H54 (cell line): ENCODE data around the gene FERD3L.
A peak's percentile ranks its signal among the peaks of the same experiment; 100 is the strongest.

Experiments
- DNase-seq: peaks from one replicate; pipeline ENCODE4 v3.0.0; 2011; ENCODE audit warnings: low spot score, mixed read lengths; ENCODE audit not compliant: insufficient read length
- FAIRE-seq: peaks from 3 replicates; lab custom pipeline; 2011; peaks lifted over from hg19 to GRCh38; lab: Jason Lieb, UNC
- POLR2A ChIP-seq: IDR thresholded peaks from 2 replicates; pipeline ENCODE4 v1.6.1; 2011; ENCODE audit warnings: low read depth, mild to moderate bottlenecking, low read length

FERD3L gene

DNA sequence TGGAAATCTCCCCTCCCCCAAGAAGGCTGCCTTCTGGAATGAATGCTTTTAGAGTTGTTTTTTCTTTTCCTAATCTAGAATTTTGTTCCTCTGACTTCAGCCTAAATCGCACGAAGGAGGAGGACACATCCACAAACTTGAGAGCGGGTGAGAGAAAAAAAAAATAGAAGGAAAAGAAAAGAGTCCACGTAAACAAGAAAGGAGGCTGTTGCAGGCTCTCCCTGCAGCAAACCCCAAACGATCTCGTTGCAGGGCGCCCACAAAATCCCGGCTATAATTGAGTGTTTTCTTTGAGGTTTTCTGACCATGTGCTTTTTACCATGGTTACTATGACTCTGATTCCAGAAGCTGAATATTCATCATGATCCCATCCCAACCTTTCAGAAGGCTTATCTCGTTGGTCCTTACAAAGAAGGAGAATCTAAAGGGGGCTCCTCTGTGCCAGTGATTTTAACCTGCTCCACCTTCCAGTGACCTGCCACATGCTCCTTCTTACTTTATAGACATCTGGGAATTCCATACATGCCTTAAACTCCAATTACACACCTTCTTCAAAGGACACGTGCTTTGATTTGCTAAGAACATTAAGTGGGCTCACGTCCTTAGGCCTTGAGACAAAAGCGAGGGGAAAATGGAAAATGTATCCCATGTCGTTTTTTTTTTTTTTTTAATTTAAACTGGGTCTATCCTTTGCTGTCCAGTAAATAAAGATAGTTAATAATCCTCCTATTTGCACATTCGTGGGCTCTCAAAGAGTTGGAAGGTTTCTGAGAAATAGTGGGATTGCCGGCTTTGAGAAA, 33.5 kb downstream of the FERD3L start:
- no peak for DNase-seq
- TF ChIP-seq POLR2A, result no peak
- no peak for FAIRE-seq

DNA sequence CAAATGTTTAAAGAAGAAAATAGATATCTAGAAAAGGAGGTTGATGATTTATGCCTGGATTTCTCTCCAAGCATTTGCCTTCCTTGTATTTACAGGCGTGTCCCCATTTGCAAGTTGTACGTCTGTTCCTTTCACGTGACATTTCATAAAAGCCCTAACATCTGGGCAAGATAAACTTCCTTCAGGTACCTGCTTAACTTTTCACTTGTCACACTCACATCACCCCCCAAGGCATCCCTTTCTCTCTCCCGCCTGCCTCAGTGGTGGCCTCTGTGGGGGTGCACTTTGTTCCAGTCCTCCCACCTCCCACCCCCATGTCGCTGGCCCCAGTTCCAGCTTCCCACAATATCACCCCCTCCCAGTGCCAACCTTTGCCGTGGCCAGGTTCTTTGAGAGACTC, 34.4 kb downstream of the FERD3L start:
- no peak for TF ChIP-seq POLR2A
- DNase-seq (no peak), FAIRE-seq (no peak)

- no peak for TF ChIP-seq POLR2A
- FAIRE-seq (no peak), DNase-seq (no peak)
Observed at GRCh38 chr7:19110026-19110730, 35.0 kb downstream of the FERD3L start.

DNA sequence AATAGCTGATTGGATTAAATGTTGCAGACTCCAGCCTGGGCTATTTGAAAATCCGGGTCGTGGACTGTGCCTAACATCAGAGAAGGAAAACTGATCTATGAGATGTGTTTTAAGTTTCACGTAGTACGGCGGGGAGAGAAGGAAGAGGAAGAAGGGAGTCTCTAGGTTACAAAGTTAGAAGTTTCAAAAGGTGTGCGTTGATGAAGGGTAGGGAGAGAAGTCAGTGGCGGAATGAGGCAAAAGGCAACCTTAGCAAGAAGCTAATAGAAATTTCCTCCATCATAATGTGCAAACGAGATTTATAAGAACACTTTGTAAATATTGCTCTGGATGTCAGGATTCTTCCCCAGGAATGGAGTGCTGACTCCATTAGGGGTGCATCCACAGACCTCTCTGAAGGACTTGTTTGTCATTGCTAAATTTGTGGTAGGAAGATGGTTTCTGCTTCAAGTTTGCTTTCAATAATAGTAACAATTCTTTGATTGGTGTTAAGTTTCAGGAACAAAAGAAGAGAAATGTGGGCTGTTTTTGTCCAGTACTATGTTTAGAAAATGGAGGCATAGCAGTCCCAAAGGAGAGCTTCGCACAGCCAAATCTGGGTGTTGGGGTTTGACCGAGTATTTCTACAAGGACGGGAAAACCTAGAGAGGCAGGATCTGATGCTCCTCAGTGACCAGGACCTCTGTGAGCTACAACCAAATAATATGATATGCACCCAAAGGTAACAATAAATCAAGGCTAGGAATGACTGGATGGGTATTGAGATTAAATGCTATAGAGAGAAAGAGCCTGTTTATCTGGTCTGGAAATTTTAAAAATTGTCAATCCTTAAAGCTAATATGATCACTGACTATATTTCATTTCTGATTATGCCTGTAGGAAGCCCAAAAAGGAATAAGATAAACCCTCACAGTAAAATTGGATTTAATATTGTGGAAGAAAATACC, 35.9 kb downstream of the FERD3L start:
- FAIRE-seq (no peak), DNase-seq (no peak)
- TF ChIP-seq POLR2A, result no peak

DNA sequence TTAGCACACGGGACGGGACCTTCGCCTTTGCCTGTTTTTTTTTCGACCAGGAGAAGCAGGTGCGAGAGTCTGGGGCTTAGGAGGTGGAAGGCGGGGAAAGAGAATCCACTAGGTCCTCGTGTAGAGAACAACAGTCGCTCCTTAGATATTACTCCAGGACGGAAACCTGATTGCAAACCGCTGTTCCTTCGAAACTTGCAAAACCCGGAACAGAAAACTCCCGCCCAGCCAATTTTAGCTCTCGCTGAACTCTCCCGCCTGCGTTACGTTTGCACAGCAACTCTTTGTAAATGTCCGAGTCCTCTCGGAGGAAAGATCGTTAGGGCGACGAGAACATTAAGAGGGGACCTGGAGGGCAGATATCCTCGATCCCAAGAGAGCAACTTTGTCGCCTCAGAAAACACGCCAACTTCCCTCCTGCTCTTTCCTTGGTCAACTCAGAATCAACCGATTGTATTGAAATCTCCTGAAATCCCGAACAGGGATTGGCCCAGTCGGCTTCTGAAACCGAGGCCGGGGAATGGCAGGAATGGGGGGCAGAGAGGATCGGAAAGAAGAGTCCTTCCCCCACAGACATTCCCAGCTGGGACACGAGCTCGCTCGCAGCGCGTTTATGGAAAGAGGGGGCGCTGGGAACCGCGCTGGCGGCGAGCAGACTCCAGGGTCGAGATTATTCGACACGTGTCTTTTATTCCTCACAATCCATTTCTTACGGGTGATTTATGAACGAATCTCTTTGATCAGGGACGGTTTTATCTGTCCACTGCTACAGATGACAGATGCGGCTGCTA, 37.7 kb downstream of the FERD3L start:
- no peak for FAIRE-seq
- no peak for TF ChIP-seq POLR2A
- DNase-seq, result no peak

- no peak for TF ChIP-seq POLR2A
- DNase-seq, result no peak
- no peak for FAIRE-seq
Observed at GRCh38 chr7:19107081-19107355, 38.2 kb downstream of the FERD3L start.

DNA sequence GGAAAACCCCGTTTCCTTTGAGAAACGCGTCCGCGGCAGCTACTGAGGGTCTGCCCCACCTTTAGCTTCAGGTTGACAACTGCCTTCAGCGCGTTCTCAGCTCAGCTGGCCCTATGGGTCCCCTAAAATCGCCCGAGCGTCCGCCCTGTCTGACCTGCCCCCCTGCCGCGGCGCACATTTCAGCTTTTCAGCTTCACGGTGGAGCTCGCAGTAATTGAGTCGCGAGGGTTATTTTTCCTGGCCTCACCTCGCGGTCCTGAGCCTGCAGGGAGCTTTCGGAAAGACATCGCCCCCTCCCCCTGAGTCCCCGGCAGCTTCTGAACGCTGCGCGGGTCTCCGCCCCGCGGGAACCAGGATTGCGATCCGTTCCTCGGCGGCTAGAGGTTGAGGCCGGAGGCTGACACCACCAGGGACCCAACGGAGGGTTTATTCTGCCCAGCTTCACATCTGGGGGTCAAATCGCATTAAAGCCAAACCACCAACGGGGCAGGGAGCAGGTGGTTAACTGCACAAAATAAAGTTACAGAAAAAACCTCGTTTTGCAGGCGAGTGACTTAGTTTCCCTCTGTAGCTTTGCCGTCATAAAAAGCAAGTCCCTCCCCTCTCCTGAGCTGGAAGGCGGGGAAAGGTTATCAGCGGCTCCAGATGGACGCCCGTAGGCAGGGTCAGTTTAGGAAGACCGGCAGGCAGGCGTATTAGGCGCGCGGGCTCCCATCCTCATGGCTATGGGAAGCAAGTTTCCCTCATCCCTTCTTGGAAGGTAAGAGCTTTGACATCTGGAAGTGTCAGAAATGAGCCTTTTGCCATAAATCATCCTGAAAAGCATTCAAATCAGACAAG, 38.8 kb downstream of the FERD3L start:
- FAIRE-seq (no peak), DNase-seq (no peak)
- TF ChIP-seq POLR2A, result 0 out of 2 replicates have a peak, but pooled peaks have one; percentile 21

DNA sequence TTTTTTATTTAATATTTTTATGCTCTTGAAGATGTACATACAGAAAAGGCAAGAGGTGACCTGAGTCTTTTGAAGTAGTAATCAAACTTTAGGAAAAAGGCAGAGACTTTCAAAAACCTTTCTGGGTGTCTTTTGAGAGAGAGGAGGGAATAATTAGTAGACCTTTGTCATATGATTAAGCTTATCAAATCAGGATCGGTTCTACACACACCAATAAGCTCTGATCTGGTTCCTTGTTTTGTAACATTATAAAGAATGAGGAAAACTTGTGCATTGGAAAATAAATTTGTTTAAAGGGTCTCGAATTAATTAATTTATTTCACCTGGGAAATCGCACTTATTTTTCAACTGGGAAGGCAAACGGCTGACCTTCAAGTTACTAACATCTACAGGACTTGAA, 39.7 kb downstream of the FERD3L start:
- no peak for DNase-seq
- no peak for TF ChIP-seq POLR2A
- no peak for FAIRE-seq

DNA sequence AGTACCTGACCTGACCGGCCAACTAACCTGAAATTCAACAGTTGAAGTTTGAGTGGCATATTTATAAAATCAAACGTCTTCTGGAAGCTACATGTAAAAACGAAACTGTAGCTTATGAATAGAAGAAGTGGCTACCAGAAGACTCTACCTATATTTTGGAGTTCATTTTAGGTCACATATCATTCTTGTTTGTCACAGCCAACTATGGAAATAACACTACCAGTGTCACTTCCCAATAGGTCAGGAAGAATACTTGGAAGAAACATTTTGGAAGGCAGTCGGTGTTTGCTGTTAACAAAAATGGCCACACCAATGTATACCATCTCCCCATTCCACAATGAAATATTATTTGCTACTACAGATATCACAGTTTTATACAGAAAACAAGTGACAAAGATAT, 40.4 kb downstream of the FERD3L start:
- DNase-seq (no peak), FAIRE-seq (no peak)
- TF ChIP-seq POLR2A, result no peak

- no peak for TF ChIP-seq POLR2A
- FAIRE-seq (peak; percentile 11), DNase-seq (no peak)
Observed at GRCh38 chr7:19102884-19103283, 42.3 kb downstream of the FERD3L start.

- TF ChIP-seq POLR2A, result no peak
- FAIRE-seq, result no peak
Observed at GRCh38 chr7:19101909-19102308, 43.3 kb downstream of the FERD3L start.

GRCh38 chr7:19101472-19101871, 43.7 kb downstream of the FERD3L start:
- no peak for TF ChIP-seq POLR2A
- DNase-seq (no peak), FAIRE-seq (peak; percentile 61)

More at GRCh38 chr7:19101909-19102308, 43.3 kb downstream of the FERD3L start:
- no peak for DNase-seq

DNA sequence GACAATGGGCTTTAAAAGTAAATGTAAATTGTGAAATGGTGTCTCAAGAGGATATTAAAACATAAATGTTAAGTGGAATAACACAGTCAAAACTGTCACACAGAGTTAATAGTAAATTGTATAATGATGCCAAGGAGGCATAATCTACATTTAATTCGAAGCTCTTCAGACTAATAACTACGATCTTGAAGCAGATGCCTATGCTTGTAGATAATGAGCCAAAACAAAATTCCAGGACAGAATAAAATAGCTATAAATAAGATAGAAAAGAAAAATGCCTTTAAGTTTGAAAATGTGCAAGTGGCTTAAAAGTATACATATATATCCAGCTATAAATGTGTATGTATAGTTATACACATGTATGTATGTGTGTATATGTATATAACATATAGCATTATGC, 45.3 kb downstream of the FERD3L start:
- FAIRE-seq, result peak; percentile 50
- no peak for TF ChIP-seq POLR2A
- no peak for DNase-seq
